Gastrocnemius medialis (tissue), 4 donors: ENCODE results near the gene ICA1L.

Source experiments
- POLR2A ChIP-seq, 2 donors: fragments of 450-650 bp; IDR thresholded peaks; one replicate each; pipeline ENCODE4 v1.6.1; 2017; ENCODE audit warnings: antibody characterized with exemption in 2 of 2, mild to moderate bottlenecking in 2 of 2, moderate library complexity in 2 of 2
- TF ChIP-seq, protein P1 (sequence below), 5 experiments: fragments of 450-650 bp in 3 of 5; fragments of 200-600 bp in 2 of 5; sonication (generic) in 2 of 5; IDR thresholded peaks in 4 of 5; conservative IDR thresholded peaks in 1 of 5; 1 replicate in 4 of 5; 2 replicates in 1 of 5; pipeline ENCODE4 v1.5.1; 2016 to 2019; ENCODE audit warnings: antibody characterized with exemption in 5 of 5, mild to moderate bottlenecking in 3 of 5, moderate library complexity in 3 of 5

DNA sequence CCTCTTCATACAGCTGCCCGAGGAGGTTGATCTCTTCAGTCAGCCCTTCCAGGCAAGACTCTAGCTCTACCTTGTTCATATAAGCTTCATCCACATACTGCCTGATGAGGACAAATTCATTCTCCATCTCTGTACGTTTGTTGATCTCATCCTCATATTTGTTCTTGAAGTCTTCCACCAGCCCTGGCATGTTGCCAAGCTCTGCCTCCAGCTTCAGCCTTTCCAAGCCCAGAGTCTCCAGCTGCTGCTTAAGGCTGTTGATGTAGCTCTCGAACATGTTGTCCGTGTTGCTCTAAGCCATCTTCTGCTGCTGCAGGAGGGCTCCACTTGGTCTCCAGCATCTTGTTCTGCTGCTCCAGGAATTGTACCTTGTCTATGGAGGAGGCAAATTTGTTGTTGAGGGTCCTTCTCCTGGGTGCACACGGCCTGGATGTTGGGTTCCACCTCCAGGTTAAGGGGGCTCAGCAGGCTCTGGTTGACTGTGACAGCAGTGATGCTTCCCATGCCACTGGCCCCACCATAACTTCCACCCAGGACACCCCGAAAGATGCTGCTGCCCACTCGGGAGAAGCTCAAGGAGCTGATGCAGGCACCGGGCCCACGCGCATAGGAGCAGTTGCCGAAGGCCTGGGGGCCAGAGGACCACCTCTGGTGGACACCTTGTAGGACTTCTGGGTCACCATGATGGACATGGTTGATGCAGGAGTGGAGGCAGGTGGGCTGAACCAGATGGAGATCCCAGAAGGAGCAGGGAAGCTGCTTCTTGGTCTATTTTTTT lies 30.3 kb downstream of the ICA1L start:
- no peak for TF ChIP-seq POLR2A (IDR thresholded peaks at IDR 0.05)
- TF ChIP-seq, protein P1, sequence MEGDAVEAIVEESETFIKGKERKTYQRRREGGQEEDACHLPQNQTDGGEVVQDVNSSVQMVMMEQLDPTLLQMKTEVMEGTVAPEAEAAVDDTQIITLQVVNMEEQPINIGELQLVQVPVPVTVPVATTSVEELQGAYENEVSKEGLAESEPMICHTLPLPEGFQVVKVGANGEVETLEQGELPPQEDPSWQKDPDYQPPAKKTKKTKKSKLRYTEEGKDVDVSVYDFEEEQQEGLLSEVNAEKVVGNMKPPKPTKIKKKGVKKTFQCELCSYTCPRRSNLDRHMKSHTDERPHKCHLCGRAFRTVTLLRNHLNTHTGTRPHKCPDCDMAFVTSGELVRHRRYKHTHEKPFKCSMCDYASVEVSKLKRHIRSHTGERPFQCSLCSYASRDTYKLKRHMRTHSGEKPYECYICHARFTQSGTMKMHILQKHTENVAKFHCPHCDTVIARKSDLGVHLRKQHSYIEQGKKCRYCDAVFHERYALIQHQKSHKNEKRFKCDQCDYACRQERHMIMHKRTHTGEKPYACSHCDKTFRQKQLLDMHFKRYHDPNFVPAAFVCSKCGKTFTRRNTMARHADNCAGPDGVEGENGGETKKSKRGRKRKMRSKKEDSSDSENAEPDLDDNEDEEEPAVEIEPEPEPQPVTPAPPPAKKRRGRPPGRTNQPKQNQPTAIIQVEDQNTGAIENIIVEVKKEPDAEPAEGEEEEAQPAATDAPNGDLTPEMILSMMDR (IDR thresholded peaks at IDR 0.05 in 4 of 5, conservative IDR thresholded peaks at IDR 0.05 in 1 of 5): no peak
